Panc1 (cell line): ENCODE measurements around the gene RDH13. TPM values are rescaled to one million over a fixed set of nuclear protein-coding genes. Genes with fewer than 3 reads are reported as not detected.
A peak's percentile ranks its signal among the peaks of the same experiment; 100 is the strongest.

Source experiments
- ATAC-seq: fragments of 200-7000 bp; cut with Tn5 transposase; 2 replicates; pipeline ENCODE4 v1.9.1; 2020; ENCODE audit warnings: mild to moderate bottlenecking, moderate library complexity
- BruUV-seq: library from RNA; stranded (reverse); fragments of 400-500 nt; replicated peaks from 2 replicates; lab custom pipeline; 2021; lab: Mats Ljungman, UMichigan
- CTCF ChIA-PET: fragments of 300-600 bp; sonication (Branson Sonifier 250); formaldehyde crosslinking; loops from one replicate; lab custom pipeline; 2022; ENCODE audit warnings: antibody characterized with exemption; lab: Charles Lee
- POLR2A ChIA-PET: fragments of 300-600 bp; sonication (Branson Sonifier 250); formaldehyde crosslinking; loops from one replicate; lab custom pipeline; 2022; ENCODE audit warnings: antibody characterized with exemption; lab: Charles Lee
- DNase-seq: peaks from one replicate; pipeline ENCODE4 v3.0.0-alpha.2; 2010; ENCODE audit warnings: low read depth, low spot score
- H3K27ac ChIP-seq: 2 replicates; pipeline ENCODE4 v1.5.1; 2011; ENCODE audit warnings: mild to moderate bottlenecking, low read length, inconsistent platforms
- H3K27me3 ChIP-seq: fragments of 200-500 bp; sonication (Bioruptor generic); 2 replicates; pipeline ENCODE4 v1.6.0; 2014; ENCODE audit warnings: low read length, inconsistent platforms; ENCODE audit not compliant: control insufficient read depth, insufficient read depth
- H3K36me3 ChIP-seq: fragments of 200-500 bp; sonication (Bioruptor generic); 2 replicates; pipeline ENCODE4 v1.5.1; 2014; ENCODE audit warnings: inconsistent platforms, mild to moderate bottlenecking, low read length, moderate library complexity; ENCODE audit not compliant: control insufficient read depth, insufficient read depth
- H3K4me1 ChIP-seq: 2 replicates; pipeline ENCODE4 v1.5.1; 2011; ENCODE audit warnings: inconsistent platforms, mild to moderate bottlenecking, low read length, moderate library complexity; ENCODE audit not compliant: control insufficient read depth, insufficient read depth
- H3K4me3 ChIP-seq, 2 experiments: 2 replicates each; pipeline ENCODE4 v1.5.1; 2011 to 2012; ENCODE audit warnings: low read depth in 2 of 2, low read length in 2 of 2, mild to moderate bottlenecking in 2 of 2, inconsistent platforms in 1 of 2, moderate library complexity in 1 of 2
- H3K9me3 ChIP-seq: fragments of 200-500 bp; sonication (Bioruptor generic); 2 replicates; pipeline ENCODE4 v1.5.1; 2014; ENCODE audit warnings: low read depth, mild to moderate bottlenecking, inconsistent platforms, low read length, moderate library complexity; ENCODE audit not compliant: control insufficient read depth, insufficient read depth
- POLR2AphosphoS5 ChIP-seq: IDR thresholded peaks from 2 replicates; pipeline ENCODE4 v1.6.1; 2012; ENCODE audit warnings: mild to moderate bottlenecking, low read depth, low read length, moderate library complexity
- SIN3A ChIP-seq: IDR thresholded peaks from 2 replicates; pipeline ENCODE4 v1.6.1; 2012; ENCODE audit warnings: low read depth, mild to moderate bottlenecking, low read length, moderate library complexity, borderline replicate concordance; ENCODE audit not compliant: insufficient read depth
- TCF7L2 ChIP-seq: IDR thresholded peaks from 2 replicates; pipeline ENCODE4 v1.6.1; 2011; ENCODE audit warnings: mild to moderate bottlenecking, low read depth, low read length, inconsistent platforms
- in situ Hi-C: cut with HindIII; loops from 2 replicates; pipeline ENCODE4 v1.10.0; 2016; ENCODE audit warnings: low sequenced_read_pairs, low pct_unique_long_range_greater_than_20kb
- intact Hi-C: fragments of 100-400 bp; cut with micrococcal nuclease; formaldehyde crosslinking; loops from one replicate; pipeline ENCODE4 v1.10.0; 2022; ENCODE audit not compliant: unreplicated experiment
- total RNA-seq: library from RNA; stranded (reverse); gene quantifications from one replicate; pipeline ENCODE4 v1.2.1, GENCODE V29; 2021; ENCODE audit not compliant: unreplicated experiment
- TF ChIP-seq, protein P1 (sequence below), 2 experiments: IDR thresholded peaks; 2 replicates each; pipeline ENCODE4 v1.6.1; 2011 to 2012; ENCODE audit warnings: low read depth in 2 of 2, control low read depth in 1 of 2, low read length in 1 of 2, mild to moderate bottlenecking in 1 of 2, moderate library complexity in 1 of 2; ENCODE audit not compliant: insufficient read depth in 1 of 2
- TF ChIP-seq, protein P2 (sequence below): fragments of 450-650 bp; IDR thresholded peaks from 2 replicates; pipeline ENCODE4 v1.5.1; 2017; ENCODE audit warnings: mild to moderate bottlenecking

RDH13 gene
- total RNA-seq, 1 experiment from 2014 or later = 37.8 TPM

DNA sequence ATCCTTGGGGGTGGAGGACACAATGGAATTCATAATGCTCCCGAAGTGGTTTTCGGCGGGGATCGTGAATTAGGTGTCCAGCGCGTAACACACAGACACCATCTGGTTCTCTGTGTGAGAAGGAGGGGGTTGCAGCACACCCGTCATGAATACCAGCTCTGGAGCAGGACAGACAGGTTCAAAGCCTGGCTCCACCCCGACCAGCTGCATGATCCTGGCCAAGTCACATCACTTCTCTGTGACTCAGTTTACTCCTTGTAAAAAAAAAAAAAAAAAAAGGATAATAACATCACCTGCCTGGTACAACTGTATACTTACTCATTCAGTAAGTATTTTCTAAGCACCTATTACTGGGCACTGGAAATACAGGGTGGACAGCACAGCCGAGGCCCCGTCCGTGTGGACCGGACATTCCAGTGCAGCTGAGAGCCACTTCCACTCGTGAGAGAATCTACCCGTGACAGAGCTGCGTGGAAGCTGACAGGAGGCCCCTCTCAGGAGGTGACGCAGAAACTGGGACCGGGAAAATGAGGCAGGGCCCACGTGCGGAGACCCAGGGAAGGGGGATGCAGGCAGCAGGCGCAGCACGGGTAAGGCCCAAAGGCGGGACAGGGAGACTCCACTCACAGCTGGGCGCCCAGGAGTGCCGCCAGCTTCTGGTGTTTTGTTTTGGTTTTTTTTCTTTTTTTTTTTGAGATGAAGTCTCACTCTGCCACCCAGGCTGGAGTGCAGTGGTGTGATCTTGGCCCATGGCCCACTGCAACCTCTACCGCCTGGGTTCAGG is 12.0 kb downstream of the RDH13 start:
- in situ Hi-C loops (no loop called here), intact Hi-C loops (no loop called here)
- TF ChIP-seq SIN3A = no peak
- TF ChIP-seq, protein P1, sequence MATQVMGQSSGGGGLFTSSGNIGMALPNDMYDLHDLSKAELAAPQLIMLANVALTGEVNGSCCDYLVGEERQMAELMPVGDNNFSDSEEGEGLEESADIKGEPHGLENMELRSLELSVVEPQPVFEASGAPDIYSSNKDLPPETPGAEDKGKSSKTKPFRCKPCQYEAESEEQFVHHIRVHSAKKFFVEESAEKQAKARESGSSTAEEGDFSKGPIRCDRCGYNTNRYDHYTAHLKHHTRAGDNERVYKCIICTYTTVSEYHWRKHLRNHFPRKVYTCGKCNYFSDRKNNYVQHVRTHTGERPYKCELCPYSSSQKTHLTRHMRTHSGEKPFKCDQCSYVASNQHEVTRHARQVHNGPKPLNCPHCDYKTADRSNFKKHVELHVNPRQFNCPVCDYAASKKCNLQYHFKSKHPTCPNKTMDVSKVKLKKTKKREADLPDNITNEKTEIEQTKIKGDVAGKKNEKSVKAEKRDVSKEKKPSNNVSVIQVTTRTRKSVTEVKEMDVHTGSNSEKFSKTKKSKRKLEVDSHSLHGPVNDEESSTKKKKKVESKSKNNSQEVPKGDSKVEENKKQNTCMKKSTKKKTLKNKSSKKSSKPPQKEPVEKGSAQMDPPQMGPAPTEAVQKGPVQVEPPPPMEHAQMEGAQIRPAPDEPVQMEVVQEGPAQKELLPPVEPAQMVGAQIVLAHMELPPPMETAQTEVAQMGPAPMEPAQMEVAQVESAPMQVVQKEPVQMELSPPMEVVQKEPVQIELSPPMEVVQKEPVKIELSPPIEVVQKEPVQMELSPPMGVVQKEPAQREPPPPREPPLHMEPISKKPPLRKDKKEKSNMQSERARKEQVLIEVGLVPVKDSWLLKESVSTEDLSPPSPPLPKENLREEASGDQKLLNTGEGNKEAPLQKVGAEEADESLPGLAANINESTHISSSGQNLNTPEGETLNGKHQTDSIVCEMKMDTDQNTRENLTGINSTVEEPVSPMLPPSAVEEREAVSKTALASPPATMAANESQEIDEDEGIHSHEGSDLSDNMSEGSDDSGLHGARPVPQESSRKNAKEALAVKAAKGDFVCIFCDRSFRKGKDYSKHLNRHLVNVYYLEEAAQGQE (IDR thresholded peaks at IDR 0.05; ENCODE audit: insufficient read depth in 1 of 2, low read depth in 2 of 2, low read length in 1 of 2) = no peak
- no peak for TF ChIP-seq POLR2AphosphoS5
- TF ChIP-seq, protein P2, sequence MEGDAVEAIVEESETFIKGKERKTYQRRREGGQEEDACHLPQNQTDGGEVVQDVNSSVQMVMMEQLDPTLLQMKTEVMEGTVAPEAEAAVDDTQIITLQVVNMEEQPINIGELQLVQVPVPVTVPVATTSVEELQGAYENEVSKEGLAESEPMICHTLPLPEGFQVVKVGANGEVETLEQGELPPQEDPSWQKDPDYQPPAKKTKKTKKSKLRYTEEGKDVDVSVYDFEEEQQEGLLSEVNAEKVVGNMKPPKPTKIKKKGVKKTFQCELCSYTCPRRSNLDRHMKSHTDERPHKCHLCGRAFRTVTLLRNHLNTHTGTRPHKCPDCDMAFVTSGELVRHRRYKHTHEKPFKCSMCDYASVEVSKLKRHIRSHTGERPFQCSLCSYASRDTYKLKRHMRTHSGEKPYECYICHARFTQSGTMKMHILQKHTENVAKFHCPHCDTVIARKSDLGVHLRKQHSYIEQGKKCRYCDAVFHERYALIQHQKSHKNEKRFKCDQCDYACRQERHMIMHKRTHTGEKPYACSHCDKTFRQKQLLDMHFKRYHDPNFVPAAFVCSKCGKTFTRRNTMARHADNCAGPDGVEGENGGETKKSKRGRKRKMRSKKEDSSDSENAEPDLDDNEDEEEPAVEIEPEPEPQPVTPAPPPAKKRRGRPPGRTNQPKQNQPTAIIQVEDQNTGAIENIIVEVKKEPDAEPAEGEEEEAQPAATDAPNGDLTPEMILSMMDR = no peak
- no peak for TF ChIP-seq TCF7L2
- CTCF ChIA-PET = no interaction called here
- no peak overlapping the region for H3K4me3 ChIP-seq
- POLR2A ChIA-PET = interaction anchor here (0.7 kb wide), 1 partner anchor 852 kb away, joined by 5 read pairs; no protein-coding TSS in a partner anchor
- H3K27ac ChIP-seq = no peak overlapping the region
- no peaks in the 10 kb centered on the region for H3K27me3 ChIP-seq
- H3K9me3 ChIP-seq = no peaks in the 10 kb centered on the region
- H3K4me1 ChIP-seq = no peaks in the 10 kb centered on the region
- no TSS peak for BruUV-seq
- ATAC-seq = no peak
- DNase-seq = no peak
- H3K36me3 ChIP-seq = peaks cover 3% of the 10 kb centered on the region

DNA sequence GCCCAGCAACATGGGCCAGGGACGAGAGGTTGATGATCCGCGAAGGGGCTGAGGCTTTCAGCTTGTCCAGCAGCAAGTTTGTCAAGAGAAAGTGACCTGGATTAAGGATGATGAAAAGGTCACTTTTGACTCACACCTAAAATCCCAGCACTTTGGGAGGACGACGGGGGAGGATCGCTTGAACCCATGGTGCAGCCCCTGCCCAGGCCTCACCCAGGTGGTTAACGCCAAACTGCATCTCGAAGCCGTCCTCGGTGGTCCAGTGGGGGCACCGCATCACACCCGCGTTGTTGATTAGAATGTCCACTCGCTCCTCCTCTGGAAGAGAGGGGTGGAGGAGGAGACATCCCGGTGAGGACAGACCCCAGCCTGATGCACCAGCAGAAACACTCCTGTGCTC is 14.5 kb downstream of the RDH13 start:
- TSS peak; percentile 36 for BruUV-seq
- H3K36me3 ChIP-seq = peaks cover 3% of the 10 kb centered on the region; the same call in 1 of the 2 replicates
- no peak overlapping the region for H3K27ac ChIP-seq
- in situ Hi-C loops (no loop called here), intact Hi-C loops (no loop called here)
- CTCF ChIA-PET = interaction anchor here (0.5 kb wide), 1 partner anchor 12 kb away, joined by 5 read pairs; no protein-coding TSS in a partner anchor
- H3K27me3 ChIP-seq = no peaks in the 10 kb centered on the region
- no peak for DNase-seq
- no peaks in the 10 kb centered on the region for H3K9me3 ChIP-seq
- TF ChIP-seq, protein P2 = no peak
- TF ChIP-seq POLR2AphosphoS5 (no peak), TCF7L2 (no peak), SIN3A (no peak)
- TF ChIP-seq, protein P1 (IDR thresholded peaks at IDR 0.05; ENCODE audit: insufficient read depth in 1 of 2, low read depth in 2 of 2, low read length in 1 of 2) = no peak
- H3K4me1 ChIP-seq = no peaks in the 10 kb centered on the region
- POLR2A ChIA-PET = no interaction called here
- no peak for ATAC-seq
- no peak overlapping the region for H3K4me3 ChIP-seq
